ENCODE results near the gene ATP6AP1. TPM values are rescaled to one million over a fixed set of nuclear protein-coding genes. Genes with fewer than 3 reads are reported as not detected.
A peak's percentile ranks its signal among the peaks of the same experiment; 100 is the strongest.

Gene ATP6AP1
- total and polyA plus RNA-seq, 11 donors: 33.8 to 127 (median 84.2) TPM

GRCh38 chrX:154464806-154465365, 36.4 kb downstream of the ATP6AP1 start:
- ATAC-seq (no peak), DNase-seq (peak in 1 of 5 donors; percentile 30)
- peaks cover 0 to 48% (median 4%) of the 10 kb centered on the region in 9 donors for H3K36me3 ChIP-seq
- intact Hi-C loops (cut with DNase I): no loop called here
- H3K4me1 ChIP-seq: peaks cover 0 to 2% (median 0%) of the 10 kb centered on the region in 12 donors
- no peaks in the 10 kb centered on the region for H3K9me3 ChIP-seq
- H3K27ac ChIP-seq: no peak overlapping the region
- H3K27me3 ChIP-seq: no peaks in the 10 kb centered on the region
- TF ChIP-seq POLR2A (IDR thresholded peaks at IDR 0.05) (no peak), CTCF (IDR thresholded peaks at IDR 0.05) (no peak)
- 90 to 95% (median 94%) methylated on average over 27 to 28 of the region's 28 CpGs for WGBS, 4 donors
- no peak overlapping the region for H3K4me3 ChIP-seq

GRCh38 chrX:154465601-154466000, 37.1 kb downstream of the ATP6AP1 start:
- no peak overlapping the region for H3K4me3 ChIP-seq
- intact Hi-C loops (cut with DNase I): no loop called here
- no peaks in the 10 kb centered on the region for H3K27me3 ChIP-seq
- WGBS, 4 donors: 79 to 95% (median 89%) methylated on average over 10 to 14 of the region's 14 CpGs
- DNase-seq (peak in 1 of 5 donors; percentile 26), ATAC-seq (no peak)
- H3K9me3 ChIP-seq: no peaks in the 10 kb centered on the region
- no peaks in the 10 kb centered on the region for H3K4me1 ChIP-seq
- TF ChIP-seq POLR2A (IDR thresholded peaks at IDR 0.05) (no peak), CTCF (IDR thresholded peaks at IDR 0.05) (no peak)
- peaks cover 0 to 55% (median 4%) of the 10 kb centered on the region in 9 donors for H3K36me3 ChIP-seq
- no peak overlapping the region for H3K27ac ChIP-seq

- H3K36me3 ChIP-seq: peaks cover 0 to 59% (median 4%) of the 10 kb centered on the region in 9 donors
- no peak for TF ChIP-seq CTCF (IDR thresholded peaks at IDR 0.05)
- TF ChIP-seq POLR2A (IDR thresholded peaks at IDR 0.05): no peak
- no peaks in the 10 kb centered on the region for H3K9me3 ChIP-seq
- H3K27ac ChIP-seq: no peak overlapping the region
- 92 to 93% (median 93%) methylated on average over 27 to 32 of the region's 32 CpGs for WGBS, 4 donors
- ATAC-seq (no peak), DNase-seq (no peak)
- H3K4me3 ChIP-seq: no peak overlapping the region
- no peaks in the 10 kb centered on the region for H3K27me3 ChIP-seq
- no peaks in the 10 kb centered on the region for H3K4me1 ChIP-seq
- intact Hi-C loops (cut with DNase I): no loop called here
Measured at GRCh38 chrX:154466036-154466435, 37.6 kb downstream of the ATP6AP1 start.

GRCh38 chrX:154466907-154467306, 38.4 kb downstream of the ATP6AP1 start:
- H3K36me3 ChIP-seq: peaks cover 0 to 68% (median 4%) of the 10 kb centered on the region in 9 donors
- TF ChIP-seq CTCF (IDR thresholded peaks at IDR 0.05) (no peak), POLR2A (IDR thresholded peaks at IDR 0.05) (no peak)
- no peak overlapping the region for H3K4me3 ChIP-seq
- no peak overlapping the region for H3K27ac ChIP-seq
- 78 to 96% (median 93%) methylated on average over 6 to 15 of the region's 15 CpGs for WGBS, 4 donors
- H3K27me3 ChIP-seq: no peaks in the 10 kb centered on the region
- H3K9me3 ChIP-seq: no peaks in the 10 kb centered on the region
- ATAC-seq (no peak), DNase-seq (no peak)
- intact Hi-C loops (cut with DNase I): no loop called here
- no peaks in the 10 kb centered on the region for H3K4me1 ChIP-seq

Data from heart left ventricle (tissue), 16 donors.